GM19043 (cell line): ENCODE data around the gene DNAH14.
A peak's percentile ranks its signal among the peaks of the same experiment; 100 is the strongest.
"Not testable (repeated sequence)": the region's sequence is repeated elsewhere in the genome, so short reads cannot be mapped to it uniquely, and the experiment has no call there.

Experiments used
- ATAC-seq: cut with Tn5 transposase; IDR thresholded peaks from one replicate; pipeline ENCODE4 v1.9.1; 2021; ENCODE audit warnings: low read depth; ENCODE audit not compliant: unreplicated experiment

The DNAH14 gene

DNA sequence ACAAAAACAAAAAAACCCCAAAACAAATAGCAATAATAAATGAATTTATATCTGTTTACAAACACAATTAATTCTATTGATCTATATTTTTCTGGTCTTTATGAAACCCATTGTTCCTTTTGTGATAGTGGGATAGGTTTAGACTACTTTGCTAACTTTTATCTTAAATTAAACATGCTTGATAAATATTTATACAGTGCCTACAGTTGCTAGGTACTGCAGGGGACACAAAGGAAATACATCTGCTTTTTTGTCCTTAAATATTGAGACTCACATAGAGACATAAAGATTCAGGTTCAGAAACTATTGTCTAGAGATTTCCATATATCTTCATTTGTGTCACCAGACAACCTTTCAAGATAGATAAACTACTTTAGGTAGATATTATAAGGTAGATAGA, 8.5 kb upstream of the DNAH14 start:
- no peak for ATAC-seq

DNA sequence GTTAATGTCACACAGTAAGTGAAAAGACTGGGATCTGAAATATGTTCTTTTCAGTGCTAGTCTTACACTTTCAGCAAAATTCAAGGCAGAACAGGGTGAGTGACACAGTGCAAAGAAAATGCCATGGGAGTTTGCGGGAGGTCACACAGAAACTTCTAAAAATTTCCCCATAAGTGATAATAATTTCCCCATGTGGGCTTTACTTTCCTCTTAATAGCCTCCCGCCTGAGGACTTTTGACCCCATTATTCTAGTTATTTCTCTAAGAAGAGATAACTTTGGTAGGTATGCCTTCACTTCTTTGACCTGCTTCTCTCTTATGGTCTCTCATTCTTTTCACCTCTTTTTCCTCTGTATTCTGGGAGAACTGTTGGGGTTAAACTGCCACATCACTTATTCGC, 8.1 kb upstream of the DNAH14 start:
- ATAC-seq, result no peak

- peak; percentile 71 for ATAC-seq
Observed at GRCh38 chr1:224922404-224923164, 6.9 kb upstream of the DNAH14 start.

GRCh38 chr1:224923726-224924125, 5.7 kb upstream of the DNAH14 start:
- no peak for ATAC-seq

GRCh38 chr1:224927631-224928030, 1.8 kb upstream of the DNAH14 start:
- not testable (repeated sequence) for ATAC-seq

GRCh38 chr1:224928906-224929305, 569 bp upstream of the DNAH14 start:
- ATAC-seq, result no peak

DNA sequence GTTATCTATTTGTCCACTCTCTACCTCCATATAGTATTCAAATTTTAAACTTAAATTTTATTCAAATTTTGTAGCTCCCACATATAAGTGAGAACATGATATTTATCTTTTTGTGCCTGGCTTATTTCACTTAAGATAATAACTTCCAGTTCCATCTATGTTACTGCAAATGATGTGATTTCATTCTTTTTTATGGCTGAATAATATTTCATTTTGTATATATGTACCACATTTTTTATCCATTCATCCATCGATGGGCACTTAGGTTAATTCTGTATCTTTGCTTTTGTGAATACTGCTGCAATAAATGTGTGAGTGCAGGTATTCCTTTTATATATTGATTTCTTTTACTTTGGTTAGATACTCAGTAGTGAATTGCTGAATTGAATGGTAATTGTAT, 2.1 kb downstream of the DNAH14 start:
- no peak for ATAC-seq

GRCh38 chr1:224932607-224933249, 3.3 kb downstream of the DNAH14 start:
- ATAC-seq, result no peak

- no peak for ATAC-seq
Observed at GRCh38 chr1:224933584-224933983, 4.1 kb downstream of the DNAH14 start.

- no peak for ATAC-seq
Observed at GRCh38 chr1:224938652-224939051, 9.2 kb downstream of the DNAH14 start.

DNA sequence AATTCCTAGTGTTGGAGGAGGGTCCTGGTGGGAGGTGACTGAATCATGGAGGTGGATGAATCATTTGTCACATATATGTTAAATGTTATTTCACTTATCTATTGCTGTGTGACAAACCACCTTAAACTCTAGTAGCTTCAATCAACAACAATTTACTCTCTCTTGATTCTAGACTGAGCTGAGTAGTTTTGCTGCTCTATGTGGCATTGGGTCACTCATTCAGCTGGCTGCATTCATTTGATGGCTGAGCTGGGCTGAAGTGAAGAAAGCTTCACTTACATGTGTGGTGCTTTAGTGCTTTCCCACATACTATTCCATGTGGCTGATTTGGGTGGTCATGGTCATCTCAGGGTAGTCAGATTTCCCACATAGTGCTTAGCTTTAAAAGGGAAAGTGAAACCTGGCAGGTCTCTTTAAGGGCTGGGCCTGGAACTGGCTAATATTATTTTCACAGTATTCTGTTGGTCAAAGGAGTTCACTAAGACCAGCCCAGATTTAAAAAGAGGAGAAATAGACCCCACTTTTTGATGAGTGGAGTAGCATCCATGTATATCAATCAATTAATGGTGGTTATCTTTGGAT, 10.5 kb downstream of the DNAH14 start:
- ATAC-seq, result no peak

DNA sequence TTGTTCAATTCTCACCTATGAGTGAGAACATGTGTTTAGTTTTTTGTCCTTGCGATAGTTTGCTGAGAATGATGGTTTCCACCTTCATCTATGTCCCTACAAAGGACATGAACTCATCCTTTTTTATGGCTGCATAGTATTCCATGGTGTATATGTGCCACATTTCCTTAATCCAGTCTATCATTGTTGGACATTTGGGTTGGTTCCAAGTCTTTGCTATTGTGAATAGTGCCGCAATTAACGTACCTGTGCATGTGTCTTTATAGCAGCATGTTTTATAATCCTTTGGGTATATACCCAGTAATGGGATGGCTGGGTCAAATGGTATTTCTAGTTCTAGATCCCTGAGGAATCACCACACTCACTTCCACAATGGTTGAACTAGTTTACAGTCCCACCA, 11.3 kb downstream of the DNAH14 start:
- ATAC-seq, result not testable (repeated sequence)

DNA sequence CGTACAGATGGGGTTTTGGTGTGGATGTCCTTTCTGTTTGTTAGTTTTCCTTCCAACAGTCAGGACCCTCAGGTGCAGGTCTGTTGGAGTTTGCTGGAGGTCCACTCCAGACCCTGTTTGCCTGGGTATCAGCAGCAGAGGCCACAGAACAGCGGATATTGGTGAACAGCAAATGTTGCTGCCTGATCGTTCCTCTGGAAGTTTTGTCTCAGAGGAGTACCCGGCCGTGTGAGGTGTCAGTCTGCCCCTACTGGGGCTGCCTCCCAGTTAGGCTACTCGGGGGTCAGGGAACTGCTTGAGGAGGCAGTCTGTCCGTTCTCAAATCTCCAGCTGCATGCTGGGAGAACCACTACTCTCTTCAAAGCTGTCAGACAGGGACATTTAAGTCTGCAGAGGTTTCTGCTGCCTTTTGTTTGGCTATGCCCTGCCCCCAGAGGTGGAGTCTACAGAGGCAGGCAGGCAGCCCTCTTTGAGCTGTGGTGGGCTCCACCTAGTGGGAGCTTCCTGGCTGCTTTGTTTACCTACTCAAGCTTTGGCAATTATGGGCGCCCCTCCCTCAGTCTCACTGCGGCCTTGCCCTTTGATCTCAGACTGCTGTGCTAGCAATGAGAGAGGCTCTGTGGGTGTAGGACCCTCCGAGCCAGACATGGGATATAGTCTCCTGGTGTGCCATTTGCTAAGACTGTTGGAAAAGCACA, 16.3 kb downstream of the DNAH14 start:
- ATAC-seq, result not testable (repeated sequence)

GRCh38 chr1:224946349-224946691, 16.8 kb downstream of the DNAH14 start:
- ATAC-seq, result not testable (repeated sequence)

DNA sequence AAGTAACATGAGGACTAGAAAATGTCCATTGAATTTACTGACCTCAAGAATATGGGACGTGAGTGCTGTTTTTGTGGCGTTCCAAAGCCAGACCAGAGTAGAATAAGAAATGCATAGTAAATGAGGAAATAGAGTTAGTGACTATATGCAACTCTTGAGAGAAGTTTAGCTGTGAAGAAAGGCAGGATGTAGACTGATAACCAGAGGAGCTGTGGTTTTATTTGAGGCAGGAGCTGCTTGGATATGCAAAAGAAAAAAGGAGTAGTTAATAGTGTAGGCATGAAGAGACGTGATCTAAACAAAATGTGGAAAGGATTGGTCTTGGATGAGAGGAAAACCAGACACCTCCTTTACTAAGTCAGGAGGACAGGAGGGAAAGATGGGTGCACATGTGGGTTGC, 28.2 kb downstream of the DNAH14 start:
- no peak for ATAC-seq

GRCh38 chr1:224958490-224958889, 29.0 kb downstream of the DNAH14 start:
- ATAC-seq, result no peak

DNA sequence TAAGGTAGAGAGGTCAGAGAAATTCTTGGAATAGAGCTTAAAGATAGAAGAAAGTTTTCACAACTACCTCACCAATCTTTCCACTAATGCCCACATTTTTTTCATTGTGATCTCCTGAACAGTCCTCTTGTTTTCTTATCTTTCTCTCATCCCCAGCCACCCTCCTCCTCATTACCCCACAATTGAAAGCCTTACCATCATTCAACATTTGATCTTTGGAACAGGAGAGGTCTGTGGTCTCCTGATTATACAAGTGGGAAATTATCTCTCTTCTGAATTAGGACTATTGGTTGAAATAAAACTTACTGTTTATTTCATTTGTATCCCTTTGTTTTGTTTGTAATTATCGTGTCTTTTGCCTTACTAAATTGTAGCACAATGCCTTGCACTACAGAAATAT, 29.6 kb downstream of the DNAH14 start:
- no peak for ATAC-seq

GRCh38 chr1:224959656-224960055, 30.2 kb downstream of the DNAH14 start:
- ATAC-seq, result no peak

- no peak for ATAC-seq
Observed at GRCh38 chr1:224980181-224980580, 50.7 kb downstream of the DNAH14 start.

GRCh38 chr1:224981922-224982354, 52.5 kb downstream of the DNAH14 start:
- ATAC-seq, result not testable (repeated sequence)

DNA sequence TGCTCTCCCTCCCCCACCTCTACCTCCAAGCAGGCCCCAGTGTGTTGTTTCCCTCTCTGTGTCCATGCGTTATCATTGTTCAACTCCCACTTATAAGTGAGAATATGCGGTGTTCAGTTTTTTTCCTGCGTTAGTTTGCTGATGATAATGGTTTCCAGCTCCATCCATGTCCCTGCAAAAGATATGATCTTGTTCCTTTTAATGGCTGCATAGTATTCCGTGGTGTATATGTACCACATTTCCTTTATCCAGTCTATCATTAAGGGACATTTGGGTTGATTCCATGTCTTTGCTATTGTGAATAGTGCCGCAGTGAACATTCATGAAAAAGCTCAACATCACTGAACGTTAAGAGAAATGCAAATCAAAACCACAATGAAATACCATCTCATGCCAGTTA, 58.6 kb downstream of the DNAH14 start:
- ATAC-seq, result no peak
